HL-60 (cell line): Measurements from ENCODE around the gene MRAS.

Experiments used
- CTCF ChIP-seq: IDR thresholded peaks from one replicate; pipeline ENCODE4 v1.5.1; 2011; ENCODE audit warnings: low read length, control low read depth, inconsistent platforms; ENCODE audit not compliant: insufficient read depth
- GABPA ChIP-seq: IDR thresholded peaks from 2 replicates; pipeline ENCODE4 v1.6.1; 2012; ENCODE audit warnings: low read depth

GRCh38 chr3:138450704-138451424 is 102.5 kb downstream of the MRAS start:
- TF ChIP-seq CTCF (no peak), GABPA (no peak)
